NCI-H146 (cell line): ENCODE results near the gene LTBP4.
"Not testable (repeated sequence)": the region's sequence is repeated elsewhere in the genome, so short reads cannot be mapped to it uniquely, and the experiment has no call there.

Experiments used
- DNase-seq: peaks from one replicate; lab custom pipeline; 2025; lab: John Stamatoyannopoulos, UW

Gene LTBP4

DNA sequence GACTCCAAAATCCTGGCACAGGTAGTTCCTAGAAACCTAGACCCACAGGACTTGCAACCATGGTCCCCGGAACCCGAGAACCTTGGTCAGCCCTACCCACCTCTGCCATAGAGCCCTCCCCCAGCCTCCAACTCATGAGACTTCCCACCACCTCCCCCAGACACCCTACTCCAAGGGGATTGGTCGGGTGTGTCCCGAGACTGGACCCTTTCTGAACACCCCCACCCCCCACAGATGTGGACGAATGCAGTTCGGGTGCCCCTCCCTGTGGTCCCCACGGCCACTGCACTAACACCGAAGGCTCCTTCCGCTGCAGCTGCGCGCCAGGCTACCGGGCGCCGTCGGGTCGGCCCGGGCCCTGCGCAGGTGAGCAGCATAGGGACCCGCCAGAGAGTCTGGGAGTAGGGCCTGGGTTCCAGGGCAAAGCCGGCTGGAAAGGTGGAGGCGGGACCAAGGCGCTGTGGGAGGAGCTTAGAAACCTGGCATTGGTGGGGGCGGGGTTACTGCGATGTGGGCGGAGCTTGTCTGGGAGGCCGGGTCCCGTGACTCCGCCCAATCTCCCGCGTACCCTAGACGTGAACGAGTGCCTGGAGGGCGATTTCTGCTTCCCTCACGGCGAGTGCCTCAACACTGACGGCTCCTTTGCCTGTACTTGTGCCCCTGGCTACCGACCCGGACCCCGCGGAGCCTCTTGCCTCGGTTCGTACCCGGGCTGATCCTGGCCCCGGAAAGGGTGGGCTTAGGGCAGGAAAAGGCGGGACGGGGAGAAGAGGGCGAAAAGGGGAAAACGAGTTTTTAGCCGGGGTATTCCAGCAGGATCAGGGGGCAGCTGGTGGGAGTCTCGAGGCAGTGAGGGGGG, 11.9 kb downstream of the LTBP4 start:
- no peak for DNase-seq

DNA sequence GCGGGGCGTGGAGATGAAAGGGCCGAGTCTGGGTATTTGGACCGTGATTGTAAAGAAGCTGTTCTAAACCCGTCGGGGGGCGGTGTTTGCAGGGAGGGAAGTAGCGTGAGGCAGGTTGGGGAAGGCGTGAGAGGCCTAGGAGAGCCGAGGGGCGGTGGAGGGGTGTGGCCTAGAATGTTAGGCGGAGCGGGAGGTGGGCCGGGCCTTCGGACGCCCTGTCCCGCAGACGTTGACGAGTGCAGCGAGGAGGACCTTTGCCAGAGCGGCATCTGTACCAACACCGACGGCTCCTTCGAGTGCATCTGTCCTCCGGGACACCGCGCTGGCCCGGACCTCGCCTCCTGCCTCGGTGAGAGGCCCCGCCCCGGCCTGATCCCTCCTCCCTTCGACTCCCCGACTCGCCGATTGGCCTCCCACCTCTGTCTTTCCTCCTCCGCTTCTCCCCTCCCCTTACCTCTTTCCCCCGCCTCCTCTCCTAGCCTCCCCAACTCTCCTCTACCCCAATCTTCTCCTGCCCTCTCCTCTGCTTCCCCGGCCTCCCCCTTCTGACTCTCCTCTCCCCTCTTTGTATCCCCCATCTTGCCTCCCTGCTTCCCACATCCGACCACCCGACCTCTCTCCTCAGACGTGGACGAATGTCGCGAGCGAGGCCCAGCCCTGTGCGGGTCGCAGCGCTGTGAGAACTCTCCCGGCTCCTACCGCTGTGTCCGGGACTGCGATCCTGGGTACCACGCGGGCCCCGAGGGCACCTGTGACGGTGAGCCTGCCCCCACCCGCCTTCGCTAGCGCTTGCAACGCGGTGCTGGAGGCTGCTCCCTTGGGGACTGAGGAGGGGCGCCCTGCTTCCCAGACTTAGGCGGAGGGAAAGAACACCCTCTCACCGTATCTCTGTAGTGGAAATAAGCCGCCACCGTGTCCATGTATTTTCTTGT, 12.8 kb downstream of the LTBP4 start:
- peak; percentile 56 for DNase-seq

DNA sequence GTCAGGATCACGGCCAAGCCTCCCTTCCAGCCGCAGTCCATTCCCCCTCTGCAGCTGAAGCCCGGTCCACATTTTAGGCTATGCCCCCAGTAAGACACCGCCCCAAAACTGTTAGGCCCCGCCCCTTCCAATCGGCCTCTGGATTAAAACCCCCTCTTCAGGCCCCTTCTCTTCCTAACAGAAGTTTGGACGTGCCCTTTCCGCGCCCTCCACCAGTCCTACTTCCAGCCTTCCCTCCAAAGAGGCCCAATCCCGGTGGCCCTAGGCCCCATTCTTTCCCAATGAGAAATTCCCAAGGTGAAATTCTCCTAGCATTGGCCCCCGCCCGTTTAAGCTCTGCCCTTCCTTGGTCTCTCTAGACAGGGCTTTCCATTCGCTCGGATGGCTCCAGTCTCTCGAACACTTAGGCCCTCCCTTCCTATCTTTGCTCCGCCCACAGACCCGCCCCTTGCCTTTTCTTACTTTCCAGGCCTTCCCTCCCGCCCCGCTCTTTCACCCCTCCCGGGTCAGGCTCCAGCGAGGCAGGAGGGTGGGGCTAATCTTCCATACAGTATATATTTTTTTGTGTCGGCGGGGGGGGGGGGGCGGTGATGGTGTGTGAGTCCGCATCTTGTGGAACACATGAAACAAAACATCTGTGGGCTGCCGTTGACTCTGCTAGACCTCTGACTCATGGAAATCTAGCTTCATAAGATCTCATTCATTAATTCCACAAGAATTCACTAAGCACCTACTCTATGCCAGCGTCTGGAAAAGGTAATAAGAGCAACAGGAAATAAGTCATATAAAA, 13.6 kb downstream of the LTBP4 start:
- peak; percentile 55 for DNase-seq

DNA sequence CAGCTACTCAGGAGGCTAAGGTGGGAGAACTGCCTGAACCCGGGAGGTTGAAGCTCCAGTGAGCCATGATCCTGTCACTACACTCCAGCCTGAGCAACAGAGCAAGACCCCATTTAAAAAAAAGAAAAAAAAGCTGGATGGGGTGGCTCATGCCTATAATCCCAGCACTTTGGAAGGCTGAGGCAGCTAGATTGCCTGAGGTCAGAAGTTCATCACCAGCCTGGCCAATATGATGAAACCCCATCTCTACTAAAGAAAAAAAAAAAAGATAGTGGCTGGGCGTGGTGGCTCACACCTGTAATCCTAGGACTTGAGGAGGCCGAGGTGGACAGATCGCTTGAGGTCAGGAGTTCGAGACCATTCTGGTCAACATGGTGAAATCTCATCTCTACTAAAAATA, 15.0 kb downstream of the LTBP4 start:
- no peak for DNase-seq

DNA sequence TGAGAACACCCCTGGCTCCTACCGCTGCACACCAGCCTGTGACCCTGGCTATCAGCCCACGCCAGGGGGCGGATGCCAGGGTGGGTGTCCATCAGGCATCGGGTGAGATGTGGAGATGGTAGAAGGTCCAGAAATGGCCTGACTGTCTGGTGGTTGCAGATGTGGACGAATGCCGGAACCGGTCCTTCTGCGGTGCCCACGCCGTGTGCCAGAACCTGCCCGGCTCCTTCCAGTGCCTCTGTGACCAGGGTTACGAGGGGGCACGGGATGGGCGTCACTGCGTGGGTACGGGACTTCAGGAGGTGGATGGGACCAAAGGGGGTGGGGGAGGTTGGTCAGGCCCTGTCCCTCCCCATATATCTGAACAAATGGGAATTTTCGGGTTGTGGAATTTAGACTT, 15.8 kb downstream of the LTBP4 start:
- DNase-seq = no peak

DNA sequence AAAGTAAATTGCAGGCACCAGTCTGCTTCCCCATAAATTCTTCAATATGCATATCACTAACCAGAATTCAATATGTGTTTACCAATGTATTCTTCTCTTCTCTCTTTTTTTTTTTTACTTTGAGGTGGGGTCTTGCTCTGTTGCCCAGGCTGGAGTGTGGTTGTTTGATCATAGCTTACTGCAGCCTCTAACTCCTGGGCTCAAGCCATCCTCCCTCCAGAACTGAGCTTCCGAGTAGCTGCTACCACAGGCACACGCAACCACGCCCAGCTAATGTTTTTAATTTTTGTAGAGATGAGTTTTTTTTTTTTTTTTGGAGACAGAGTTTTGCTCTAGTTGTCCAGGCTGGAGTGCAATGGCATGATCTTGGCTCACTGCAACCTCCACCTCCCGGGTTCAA, 16.8 kb downstream of the LTBP4 start:
- DNase-seq = no peak

DNA sequence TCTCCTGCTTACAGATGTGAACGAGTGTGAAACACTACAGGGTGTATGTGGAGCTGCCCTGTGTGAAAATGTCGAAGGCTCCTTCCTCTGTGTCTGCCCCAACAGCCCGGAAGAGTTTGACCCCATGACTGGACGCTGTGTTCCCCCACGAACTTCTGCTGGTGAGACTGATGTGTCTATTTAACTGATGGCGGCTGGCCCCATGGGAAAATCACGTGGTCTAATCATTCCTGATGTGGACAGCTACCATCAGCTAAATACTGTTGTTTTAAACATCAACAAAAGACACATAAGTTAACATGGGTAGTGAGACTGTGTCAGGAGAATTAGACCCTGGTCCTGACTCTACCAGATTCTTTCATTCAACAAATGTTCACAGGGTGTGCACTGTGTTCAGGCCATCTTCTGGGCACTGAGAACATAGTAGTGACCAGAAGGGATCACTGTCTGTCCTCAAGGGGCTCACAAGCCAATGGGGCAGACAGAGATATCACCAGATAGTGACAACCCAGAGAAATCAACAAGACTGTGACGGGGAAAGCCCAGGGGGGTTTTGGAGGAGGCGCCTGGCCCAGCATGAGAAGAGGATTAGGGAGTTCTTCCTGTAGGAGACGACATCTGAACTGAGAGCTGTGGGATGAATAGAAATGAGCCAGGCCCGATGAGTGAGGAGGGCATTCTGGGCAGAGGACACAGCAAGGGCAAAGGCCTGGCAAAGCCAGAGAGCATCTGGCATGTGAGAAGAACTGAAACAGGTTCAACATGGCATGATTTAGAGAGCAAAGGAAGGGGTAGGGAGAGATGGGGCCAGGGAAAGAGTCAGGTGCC, 18.4 kb downstream of the LTBP4 start:
- no peak for DNase-seq

DNA sequence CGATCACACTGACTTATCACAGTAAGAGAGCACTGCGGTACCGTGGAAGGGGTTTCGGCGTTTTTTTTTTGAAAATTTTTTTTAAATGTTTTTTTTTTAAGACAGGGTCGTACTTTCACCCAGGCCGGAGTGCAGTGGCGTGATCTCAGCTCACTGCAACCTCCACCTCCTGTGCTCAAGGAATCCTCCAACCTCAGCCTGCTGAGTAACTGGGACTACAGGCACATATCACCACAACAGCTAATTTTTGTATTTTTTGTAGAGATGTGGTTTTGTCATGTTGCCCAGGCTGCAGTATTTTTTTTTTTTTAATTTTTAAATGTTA, 19.0 kb downstream of the LTBP4 start:
- no peak for DNase-seq

DNA sequence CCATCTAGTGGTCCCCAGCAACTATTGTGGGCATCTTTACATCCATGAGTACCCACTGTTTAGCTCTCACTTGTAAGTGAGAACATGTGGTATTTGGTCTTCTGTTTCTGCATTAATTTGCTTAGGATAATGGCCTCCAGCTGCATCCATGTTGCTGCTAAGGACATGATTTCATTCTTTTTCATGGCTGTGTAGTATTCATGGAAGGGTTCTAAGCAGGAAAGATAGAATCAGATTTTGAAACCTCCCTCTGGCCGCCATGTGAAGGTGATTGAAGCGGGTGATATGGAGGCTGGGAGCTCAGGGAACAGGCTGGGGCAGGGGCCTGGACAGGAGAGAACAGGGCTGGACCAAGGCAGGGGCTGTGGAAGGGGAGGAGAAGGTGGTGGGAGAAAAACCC, 20.1 kb downstream of the LTBP4 start:
- DNase-seq = no peak

DNA sequence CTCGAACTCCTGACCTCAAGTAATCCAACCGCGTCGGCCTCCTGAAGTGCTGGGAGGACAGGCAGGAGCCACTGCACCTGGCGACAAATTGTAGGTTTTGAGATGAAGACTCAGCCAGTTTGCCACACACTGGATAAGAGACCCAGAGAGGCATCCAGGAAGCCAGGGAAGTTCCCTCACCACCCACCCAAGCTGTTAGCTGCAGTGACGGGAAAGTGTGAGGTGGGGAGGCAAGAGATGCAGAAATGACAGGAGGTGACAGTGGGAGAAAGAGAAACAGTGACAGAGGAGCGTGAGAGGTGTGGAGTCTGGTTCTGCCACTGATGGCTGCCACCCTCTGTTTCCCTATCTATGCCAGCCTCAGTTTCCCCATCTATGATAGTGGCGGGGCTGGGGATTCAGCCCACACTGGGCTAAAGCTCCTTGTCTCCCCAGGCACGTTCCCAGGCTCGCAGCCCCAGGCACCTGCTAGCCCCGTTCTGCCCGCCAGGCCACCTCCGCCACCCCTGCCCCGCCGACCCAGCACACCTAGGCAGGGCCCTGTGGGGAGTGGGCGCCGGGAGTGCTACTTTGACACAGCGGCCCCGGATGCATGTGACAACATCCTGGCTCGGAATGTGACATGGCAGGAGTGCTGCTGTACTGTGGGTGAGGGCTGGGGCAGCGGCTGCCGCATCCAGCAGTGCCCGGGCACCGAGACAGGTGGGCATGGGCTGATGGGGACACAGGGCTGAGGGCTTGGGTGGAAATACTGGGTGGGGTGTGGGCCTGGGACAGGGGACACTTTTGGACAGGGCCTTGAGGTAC, 21.0 kb downstream of the LTBP4 start:
- DNase-seq = no peak

DNA sequence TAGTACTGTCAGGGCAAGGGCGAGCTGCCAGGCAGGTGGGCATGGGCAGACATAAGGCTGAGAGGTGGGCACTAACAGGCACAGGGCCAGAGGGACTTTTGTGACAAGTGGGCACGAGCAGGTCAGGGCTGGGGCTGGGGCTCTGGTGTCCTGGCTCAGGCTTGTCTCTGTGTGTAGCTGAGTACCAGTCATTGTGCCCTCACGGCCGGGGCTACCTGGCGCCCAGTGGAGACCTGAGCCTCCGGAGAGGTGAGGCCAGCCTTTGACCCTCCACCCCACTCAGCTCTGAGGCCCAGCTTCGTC, 21.6 kb downstream of the LTBP4 start:
- DNase-seq = no peak

DNA sequence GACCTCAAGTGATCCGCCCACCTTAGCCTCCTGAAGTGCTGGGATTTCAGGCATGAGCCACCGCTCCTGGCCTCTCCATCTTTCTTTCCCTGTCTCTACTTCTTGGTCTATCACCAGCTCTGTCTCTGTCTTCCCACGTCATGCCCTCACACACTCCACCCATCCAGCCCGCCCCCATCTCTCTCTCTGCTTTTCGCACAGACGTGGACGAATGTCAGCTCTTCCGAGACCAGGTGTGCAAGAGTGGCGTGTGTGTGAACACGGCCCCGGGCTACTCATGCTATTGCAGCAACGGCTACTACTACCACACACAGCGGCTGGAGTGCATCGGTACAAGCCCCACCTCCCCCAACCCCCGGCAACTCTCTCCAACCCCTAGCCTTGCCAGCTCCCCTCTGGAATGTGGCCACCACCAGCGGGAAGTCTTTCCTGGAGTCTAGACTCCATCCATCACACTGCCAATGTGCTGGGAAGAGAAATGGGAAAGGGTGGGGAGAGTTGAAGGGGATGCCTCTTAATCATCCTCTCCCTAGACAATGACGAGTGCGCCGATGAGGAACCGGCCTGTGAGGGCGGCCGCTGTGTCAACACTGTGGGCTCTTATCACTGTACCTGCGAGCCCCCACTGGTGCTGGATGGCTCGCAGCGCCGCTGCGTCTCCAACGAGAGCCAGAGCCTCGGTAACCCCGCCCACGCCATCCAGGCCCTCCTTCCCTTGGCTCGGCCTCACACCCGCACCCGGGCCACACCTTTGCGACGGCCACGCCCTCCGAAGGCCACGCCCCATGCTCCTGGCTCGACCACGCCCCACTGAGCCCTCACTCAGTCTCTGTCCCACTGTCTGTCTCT, 22.5 kb downstream of the LTBP4 start:
- DNase-seq = peak; percentile 96

DNA sequence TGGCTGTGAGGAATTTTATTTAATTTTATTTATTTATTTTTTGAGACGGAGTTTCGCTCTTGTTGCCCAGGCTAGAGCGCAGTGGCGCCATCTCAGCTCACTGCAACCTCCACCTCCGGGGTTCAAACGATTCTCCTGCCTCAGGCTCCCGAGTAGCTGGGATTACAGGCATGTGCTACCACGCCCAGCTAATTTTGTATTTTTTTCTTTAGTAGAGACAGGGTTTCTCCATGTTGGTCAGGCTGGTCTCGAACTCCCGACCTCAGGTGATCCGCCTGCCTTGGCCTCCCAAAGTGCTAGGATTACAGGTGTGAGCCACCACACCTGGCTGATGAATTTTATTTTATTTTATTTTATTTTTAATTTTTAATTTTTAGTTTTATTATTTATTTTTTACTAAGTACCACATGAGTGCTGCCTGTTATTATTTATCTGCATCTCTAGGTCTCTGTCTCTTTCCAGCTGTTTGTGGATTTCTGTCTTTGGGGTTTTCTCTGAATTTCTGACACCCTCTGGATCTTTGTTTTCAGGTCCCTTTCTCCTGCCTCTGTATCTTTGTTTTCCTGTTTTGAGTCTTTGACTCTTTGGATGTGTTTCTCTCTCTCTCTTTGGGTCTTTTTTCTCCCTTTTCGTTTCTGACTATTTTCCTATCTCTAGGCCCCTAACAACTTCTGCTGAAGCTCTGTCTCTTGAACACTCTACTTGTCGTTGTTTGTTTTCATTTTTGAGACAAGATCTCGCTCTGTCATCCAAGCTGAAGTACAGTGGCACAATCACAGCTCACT, 23.4 kb downstream of the LTBP4 start:
- DNase-seq = not testable (repeated sequence)

DNA sequence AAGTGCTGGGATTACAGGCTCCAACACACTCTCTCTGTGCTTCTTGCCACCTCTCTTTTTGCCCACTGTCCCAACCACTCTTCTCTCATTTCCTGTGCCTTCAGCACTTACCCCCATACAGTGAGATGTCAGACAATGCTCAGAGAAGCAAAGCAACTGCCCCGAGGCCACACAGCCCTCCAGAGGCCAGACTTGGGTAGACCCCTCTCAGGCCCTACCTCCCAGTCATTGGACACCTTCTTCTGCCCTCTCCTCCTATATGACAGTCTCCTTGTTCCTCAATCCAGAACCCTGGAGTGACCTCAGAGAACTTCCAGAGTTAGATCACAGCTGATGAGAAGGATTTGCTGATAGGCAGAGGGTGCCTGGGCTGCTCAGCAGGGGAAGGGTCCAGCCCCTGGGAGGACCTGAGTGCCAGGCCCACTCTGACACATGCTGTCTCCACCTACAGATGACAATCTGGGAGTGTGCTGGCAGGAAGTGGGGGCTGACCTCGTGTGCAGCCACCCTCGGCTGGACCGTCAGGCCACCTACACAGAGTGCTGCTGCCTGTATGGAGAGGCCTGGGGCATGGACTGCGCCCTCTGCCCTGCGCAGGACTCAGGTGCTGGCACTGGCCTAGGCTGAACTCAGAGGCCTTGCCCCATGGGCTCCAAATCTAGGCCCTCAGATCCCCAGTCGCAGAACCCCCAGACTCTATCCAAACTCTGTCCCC, 24.4 kb downstream of the LTBP4 start:
- no peak for DNase-seq

DNA sequence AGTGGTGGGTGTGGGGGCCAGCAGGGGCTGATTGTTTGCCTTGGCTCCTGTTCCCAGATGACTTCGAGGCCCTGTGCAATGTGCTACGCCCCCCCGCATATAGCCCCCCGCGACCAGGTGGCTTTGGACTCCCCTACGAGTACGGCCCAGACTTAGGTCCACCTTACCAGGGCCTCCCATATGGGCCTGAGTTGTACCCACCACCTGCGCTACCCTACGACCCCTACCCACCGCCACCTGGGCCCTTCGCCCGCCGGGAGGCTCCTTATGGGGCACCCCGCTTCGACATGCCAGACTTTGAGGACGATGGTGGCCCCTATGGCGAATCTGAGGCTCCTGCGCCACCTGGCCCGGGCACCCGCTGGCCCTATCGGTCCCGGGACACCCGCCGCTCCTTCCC, 25.7 kb downstream of the LTBP4 start:
- no peak for DNase-seq

DNA sequence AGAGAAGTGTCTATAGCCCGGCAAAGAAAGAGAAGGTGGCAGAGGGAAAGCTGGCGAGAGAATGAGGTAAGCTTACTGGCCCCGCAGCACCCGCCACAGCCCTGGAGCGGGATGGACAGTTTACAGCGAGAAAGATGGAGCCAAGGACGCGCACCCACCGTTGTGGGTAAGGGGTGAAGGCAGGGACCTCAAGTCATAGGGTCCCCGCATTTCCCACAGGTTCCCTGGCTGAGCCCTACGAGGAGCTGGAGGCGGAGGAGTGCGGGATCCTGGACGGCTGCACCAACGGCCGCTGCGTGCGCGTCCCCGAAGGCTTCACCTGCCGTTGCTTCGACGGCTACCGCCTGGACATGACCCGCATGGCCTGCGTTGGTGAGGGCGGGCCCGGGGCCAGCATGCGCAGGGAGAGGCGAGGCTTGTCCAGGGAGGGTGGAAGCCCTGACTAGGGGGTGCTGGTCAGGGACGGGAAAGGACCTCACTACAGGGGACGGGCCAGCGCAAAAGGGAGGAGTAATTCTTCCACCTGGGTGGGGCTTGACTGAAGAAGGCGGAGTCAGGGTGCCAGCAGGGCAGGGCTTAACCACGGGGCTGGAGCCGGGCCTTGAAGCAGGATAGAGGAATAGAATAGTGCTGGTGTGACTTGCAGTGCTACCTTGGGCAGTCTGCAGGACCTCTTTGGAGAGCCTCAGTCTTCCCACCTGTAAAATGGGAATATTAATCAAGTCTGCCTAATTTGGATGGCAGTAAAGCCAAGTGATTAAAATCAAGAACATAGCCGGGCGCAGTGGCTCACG, 26.5 kb downstream of the LTBP4 start:
- DNase-seq = no peak

DNA sequence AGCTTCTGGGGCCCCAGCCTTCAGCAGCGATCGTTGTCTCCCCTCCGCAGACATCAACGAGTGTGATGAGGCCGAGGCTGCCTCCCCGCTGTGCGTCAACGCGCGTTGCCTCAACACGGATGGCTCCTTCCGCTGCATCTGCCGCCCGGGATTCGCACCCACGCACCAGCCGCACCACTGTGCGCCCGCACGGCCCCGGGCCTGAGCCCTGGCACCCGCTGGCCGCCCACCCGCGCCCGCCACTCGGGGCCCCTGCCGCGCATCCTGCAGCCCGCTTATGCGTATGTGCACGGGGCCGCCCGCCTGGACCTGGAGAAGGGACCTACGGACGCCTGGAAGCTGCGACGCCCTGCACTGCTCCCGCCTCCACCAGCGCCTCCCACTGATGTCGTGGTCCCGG, 28.2 kb downstream of the LTBP4 start:
- DNase-seq = no peak
